Panc1 (cell line): ENCODE measurements around the gene CDK2.

ENCODE experiments used
- TF ChIP-seq, protein P1 (sequence below): fragments of 450-650 bp; IDR thresholded peaks from 2 replicates; pipeline ENCODE4 v1.5.1; 2017; ENCODE audit warnings: mild to moderate bottlenecking
- TF ChIP-seq, protein P2 (sequence below), 2 experiments: IDR thresholded peaks; 2 replicates each; pipeline ENCODE4 v1.6.1; 2011 to 2012; ENCODE audit warnings: low read depth in 2 of 2, control low read depth in 1 of 2, low read length in 1 of 2, mild to moderate bottlenecking in 1 of 2, moderate library complexity in 1 of 2; ENCODE audit not compliant: insufficient read depth in 1 of 2

DNA sequence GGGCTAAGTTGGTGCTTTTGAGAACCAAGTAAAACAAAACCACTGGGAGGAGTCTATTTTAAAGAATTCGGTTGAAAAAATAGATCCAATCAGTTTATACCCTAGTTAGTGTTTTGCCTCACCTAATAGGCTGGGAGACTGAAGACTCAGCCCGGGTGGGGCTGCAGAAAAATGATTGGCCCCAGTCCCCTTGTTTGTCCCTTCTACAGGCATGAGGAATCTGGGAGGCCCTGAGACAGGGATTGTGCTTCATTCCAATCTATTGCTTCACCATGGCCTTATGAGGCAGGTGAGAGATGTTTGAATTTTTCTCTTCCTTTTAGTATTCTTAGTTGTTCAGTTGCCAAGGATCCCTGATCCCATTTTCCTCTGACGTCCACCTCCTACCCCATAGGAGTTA, 5.4 kb downstream of the CDK2 start:
- TF ChIP-seq, protein P1, sequence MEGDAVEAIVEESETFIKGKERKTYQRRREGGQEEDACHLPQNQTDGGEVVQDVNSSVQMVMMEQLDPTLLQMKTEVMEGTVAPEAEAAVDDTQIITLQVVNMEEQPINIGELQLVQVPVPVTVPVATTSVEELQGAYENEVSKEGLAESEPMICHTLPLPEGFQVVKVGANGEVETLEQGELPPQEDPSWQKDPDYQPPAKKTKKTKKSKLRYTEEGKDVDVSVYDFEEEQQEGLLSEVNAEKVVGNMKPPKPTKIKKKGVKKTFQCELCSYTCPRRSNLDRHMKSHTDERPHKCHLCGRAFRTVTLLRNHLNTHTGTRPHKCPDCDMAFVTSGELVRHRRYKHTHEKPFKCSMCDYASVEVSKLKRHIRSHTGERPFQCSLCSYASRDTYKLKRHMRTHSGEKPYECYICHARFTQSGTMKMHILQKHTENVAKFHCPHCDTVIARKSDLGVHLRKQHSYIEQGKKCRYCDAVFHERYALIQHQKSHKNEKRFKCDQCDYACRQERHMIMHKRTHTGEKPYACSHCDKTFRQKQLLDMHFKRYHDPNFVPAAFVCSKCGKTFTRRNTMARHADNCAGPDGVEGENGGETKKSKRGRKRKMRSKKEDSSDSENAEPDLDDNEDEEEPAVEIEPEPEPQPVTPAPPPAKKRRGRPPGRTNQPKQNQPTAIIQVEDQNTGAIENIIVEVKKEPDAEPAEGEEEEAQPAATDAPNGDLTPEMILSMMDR, result no peak
- TF ChIP-seq, protein P2, sequence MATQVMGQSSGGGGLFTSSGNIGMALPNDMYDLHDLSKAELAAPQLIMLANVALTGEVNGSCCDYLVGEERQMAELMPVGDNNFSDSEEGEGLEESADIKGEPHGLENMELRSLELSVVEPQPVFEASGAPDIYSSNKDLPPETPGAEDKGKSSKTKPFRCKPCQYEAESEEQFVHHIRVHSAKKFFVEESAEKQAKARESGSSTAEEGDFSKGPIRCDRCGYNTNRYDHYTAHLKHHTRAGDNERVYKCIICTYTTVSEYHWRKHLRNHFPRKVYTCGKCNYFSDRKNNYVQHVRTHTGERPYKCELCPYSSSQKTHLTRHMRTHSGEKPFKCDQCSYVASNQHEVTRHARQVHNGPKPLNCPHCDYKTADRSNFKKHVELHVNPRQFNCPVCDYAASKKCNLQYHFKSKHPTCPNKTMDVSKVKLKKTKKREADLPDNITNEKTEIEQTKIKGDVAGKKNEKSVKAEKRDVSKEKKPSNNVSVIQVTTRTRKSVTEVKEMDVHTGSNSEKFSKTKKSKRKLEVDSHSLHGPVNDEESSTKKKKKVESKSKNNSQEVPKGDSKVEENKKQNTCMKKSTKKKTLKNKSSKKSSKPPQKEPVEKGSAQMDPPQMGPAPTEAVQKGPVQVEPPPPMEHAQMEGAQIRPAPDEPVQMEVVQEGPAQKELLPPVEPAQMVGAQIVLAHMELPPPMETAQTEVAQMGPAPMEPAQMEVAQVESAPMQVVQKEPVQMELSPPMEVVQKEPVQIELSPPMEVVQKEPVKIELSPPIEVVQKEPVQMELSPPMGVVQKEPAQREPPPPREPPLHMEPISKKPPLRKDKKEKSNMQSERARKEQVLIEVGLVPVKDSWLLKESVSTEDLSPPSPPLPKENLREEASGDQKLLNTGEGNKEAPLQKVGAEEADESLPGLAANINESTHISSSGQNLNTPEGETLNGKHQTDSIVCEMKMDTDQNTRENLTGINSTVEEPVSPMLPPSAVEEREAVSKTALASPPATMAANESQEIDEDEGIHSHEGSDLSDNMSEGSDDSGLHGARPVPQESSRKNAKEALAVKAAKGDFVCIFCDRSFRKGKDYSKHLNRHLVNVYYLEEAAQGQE (IDR thresholded peaks at IDR 0.05; ENCODE audit: insufficient read depth in 1 of 2, low read depth in 2 of 2, low read length in 1 of 2), result no peak
